HG02678 (cell line): ENCODE measurements around the gene HSD3B2.

Experiments used
- ATAC-seq: cut with Tn5 transposase; IDR thresholded peaks from one replicate; pipeline ENCODE4 v1.9.1; 2021; ENCODE audit warnings: mild to moderate bottlenecking, moderate library complexity; ENCODE audit not compliant: unreplicated experiment

HSD3B2 gene

DNA sequence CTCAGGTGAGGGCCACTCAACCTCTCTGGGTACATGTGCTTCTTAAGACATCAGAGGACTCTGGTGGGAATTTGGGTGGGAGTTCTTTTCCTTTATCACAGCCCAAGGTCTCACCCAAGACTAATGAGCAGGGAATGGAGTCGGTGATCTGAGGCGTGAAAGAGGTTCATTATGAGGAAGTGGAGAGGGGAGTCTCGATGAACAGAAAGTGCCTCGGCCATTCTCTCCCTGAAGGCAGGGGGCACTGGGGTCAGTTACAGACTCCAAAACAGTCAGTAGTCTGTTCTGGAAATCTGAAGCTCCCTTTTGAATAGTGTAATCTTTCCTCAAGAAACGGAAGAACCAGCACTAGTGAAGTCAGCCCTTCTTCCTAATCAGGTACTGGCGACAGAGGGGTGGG, 36.2 kb downstream of the HSD3B2 start:
- no peak for ATAC-seq

DNA sequence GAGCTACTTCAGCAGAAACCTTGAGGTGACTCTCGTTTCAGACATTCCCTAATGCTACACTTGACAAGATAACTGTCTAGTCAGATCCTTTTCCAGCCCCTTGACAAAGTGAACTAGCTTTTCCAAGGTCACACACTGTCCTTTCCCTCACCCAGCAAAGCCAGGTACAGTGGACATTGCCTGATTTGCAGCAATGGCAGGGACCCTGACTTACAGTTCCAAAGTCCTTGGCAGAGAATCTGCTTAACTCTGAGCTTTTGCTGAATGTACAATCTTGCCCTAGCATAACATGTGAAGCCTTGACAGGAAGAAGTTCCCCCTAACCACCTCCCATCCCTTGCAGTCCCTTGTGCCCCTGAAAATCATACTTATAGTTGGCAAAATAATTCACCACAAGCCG, 37.1 kb downstream of the HSD3B2 start:
- no peak for ATAC-seq

DNA sequence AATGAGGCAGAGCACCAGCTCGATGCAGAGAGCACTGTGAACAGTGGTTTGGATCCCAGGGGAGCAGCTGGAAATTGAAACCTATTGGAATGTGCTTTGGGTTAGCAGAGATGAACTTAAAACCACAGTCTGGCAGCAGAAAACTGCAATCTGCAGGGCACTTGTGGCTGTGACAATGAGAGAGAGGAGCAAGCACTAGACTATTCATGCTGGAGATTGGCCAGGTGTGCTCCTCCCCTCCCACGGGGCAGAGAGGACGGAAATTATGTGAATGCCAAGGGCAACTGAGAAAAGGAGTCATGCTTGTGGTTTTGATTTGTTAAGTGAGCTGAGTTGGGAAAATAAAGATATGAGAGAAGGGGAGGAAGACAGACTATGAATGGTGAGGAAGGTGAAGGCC, 38.1 kb downstream of the HSD3B2 start:
- no peak for ATAC-seq

DNA sequence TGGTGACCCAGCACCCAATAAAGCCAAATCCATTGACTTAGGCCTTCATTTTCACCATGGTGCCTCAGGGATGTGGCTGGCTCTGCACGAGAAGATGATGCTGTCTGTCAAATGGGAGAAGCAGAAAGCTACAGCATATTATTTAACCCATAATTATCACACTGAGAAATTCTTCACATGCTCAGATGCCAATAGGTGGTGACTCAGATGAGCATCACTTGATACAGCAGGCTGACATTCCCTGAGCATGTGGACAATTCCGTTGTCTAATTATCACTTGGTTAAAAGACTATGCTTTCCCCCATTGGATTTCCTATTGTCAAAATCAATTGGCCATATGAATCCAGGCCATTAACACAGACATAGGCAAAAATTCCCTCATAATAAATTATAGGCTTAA, 48.0 kb downstream of the HSD3B2 start:
- ATAC-seq: no peak

DNA sequence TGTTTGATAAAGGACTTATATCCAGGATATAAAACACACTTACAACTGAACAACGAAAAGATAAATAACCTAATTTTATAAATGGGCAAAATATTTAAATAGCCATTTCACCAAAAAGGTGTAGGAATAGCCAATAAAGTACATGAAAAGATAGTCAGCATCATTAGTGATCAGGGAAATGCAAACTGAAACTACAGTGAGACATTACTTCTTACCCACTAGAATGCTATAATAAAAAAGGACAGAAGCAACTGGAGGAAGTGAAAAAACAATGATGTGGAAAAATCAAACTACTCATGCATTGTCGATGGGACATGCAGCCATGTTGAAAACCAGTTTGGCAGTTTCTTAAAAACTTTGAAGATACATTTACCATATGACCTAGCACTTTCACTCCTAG, 48.6 kb downstream of the HSD3B2 start:
- no peak for ATAC-seq

DNA sequence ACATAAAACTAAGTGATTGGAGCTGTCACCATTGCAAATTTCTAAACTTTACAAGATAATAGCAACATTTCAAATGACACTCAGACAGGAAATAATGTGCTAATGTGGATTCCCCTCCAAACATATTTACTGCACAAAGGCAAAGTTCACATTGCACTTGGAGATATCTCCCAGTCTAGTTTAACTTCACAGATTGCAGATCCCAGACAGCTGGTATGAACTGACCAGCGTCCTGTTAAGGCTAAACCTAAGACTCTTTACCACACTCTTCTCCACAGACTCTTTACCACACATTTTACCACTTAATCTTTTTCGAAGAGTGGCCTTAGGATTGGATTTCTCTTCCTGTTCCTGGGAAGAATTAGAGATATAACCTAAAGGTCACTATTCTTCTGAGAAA, 51.5 kb downstream of the HSD3B2 start:
- no peak for ATAC-seq

DNA sequence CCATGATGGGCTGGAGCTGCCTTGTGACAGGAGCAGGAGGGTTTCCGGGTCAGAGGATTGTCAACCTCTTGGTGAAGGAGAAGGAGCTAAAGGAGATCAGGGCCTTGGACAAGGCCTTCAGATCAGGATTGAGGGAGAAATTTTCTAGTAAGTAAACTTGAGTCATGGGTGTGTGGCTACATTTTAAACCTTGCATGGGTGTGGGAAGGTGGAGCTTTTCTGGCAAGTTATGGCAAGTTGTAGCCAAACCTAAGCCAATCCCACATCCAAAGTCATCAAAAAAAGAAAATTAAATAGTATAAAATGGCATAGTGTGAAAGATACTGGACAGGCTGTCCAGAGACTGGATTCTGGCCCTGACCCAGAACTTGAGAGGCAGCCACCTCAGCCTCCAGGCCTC, 52.3 kb downstream of the HSD3B2 start:
- no peak for ATAC-seq

DNA sequence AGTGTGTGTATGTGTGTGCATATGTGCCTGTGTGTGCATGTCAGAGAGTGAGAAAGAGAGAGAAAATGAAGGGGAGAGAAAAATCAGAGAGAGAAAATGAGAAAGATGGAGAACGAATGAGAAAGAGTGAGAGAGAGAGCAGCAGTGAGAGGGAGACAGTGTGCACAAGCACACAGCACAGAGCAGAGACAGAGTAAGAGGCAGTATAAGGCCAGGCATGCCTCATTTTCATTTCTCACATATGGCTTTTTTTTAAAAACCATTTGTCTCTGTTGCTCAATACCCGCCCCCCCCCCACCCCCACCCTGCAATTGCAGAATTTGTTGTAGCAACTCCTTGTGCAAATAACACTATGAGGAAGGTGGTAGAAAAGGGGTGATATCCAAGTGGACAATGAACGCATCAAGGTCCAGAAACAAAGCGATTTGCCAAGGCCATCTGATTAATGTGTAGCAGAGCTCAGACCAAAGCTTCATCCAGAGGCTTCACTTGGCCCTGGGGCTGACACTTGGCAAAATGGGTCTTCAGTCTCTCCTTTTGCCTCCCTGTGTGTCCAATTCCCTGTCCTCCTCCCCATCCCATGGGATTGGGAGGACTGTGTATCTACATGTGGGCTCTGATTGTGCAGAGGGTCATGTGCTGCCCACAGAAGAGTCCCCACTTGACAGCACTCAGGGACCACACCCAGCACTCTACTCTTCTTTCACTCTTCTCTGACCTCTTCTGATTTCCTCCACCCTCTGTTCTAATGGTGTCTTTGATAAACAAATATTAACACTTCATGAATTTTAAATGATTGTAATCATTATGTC, 53.1 kb downstream of the HSD3B2 start:
- ATAC-seq: no peak

DNA sequence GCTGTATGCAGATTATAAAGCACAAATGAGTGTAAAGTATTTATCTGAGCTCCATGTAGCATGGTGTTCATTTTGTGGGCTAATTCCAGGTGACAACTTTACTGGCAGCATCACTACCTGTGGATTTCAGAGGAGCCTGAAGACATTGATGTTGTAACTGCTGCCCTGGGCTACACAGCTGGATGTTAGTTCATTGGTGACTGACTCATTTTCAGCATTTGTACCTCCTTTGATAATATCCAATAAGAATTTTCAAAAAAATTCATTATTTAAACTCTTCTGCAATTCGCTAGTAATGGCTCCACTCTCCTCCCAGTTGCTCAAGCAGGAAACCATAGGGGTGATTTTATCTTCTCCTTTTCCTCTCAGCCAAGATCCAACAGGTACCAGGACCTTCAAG, 54.8 kb downstream of the HSD3B2 start:
- no peak for ATAC-seq

DNA sequence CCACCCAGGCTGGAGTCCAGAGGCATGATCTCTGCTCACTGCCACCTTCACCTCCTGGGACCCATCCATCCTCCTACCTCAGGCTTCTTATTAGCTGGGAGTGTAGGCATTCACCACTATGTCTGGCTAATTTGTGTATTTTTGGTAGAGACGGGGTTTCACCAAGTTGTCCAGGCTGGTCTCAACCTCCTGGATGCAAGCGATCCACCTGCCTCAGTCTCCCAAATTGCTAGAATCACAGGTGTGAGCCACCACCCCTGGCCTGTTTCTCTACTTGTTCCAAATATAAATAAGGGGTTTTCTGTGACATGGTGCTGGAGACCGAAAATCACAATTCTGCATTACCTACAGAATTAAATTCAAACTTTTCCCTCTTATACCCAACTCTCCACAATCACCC, 55.4 kb downstream of the HSD3B2 start:
- ATAC-seq: no peak

DNA sequence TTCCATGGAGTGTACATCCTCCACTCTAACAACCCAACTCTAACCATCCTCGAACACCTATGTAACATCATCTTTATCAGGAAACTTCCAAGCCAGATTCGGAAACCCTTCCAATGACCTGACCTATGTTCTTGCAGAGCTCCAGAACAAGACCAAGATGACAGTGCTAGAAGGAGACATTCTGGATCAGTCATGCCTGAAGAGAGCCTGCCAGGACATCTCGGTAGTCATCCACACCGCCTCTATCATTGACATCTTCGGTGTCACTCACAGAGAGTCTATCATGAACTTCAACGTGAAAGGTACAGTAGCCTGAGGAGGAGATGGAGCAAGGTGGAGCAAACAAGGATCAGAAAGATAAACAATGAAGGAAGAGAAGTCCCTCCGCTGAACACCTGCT, 56.0 kb downstream of the HSD3B2 start:
- ATAC-seq: no peak

DNA sequence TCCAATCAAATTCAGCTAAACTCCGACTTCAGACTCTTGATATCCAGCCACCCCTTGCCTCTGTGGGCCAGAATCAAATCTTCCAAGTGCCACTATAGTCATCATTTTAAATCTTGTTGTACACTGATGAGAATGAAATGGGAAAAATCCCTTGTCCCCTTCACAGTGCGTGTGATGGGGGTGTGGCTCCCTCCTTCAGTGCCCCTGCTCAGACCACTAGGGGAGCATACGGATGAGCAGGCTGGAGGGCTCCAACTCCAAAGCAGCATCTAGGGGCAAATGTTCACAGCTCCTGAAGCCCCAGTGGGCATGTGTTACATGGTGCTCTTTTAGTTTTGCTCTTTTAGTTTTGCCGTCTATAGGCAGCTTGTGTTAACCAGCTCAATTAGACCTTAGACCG, 56.6 kb downstream of the HSD3B2 start:
- no peak for ATAC-seq

DNA sequence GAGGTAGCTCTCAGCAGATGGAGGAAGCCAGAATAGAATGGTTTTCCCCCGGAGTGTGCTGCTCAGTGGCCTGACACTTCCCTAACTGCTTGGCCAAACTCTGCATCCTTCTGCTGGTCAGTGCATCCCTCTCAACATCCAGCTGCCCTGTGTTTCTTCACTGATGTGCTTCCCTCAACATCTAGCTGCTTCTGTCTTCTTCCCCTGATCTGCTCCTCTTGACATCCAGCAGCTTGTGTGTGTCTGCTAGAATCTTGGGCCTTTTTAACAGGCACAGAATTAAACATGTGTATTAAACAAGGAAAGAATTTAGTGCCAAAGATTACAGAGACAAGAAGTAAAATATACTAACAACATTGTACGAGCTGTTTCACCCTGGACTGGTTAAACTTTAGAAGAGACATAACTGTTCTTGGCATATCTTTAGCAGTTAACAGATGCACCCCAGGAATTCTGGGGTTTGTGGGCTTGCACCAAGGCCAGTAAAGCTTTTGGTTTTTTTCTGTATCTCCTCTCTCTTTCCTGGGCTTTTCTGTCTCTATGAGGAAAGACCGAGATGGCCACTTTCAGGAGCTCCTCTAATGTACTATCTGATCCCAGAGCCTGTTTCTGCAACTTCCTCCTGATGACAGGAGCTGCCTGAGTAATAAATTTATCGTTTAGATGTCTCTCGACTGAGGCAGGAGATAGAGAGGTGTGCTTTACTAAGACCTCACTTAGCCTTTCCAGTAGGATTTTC, 57.3 kb downstream of the HSD3B2 start:
- ATAC-seq: no peak
